WTC11 (cell line): ENCODE results near the gene HMX1.

Source experiments
- CREB1 ChIP-seq: sonication (generic); formaldehyde crosslinking; IDR thresholded peaks from 2 replicates; pipeline ENCODE4 v1.8.0; 2023; ENCODE audit warnings: mild to moderate bottlenecking, missing genetic modification reagents
- CTCF ChIP-seq: fragments of 200-600 bp; IDR thresholded peaks from 2 replicates; pipeline ENCODE4 v1.8.0; 2022; ENCODE audit warnings: antibody characterized with exemption
- JUN ChIP-seq: sonication (generic); formaldehyde crosslinking; IDR thresholded peaks from 2 replicates; pipeline ENCODE4 v1.8.0; 2023; ENCODE audit warnings: mild to moderate bottlenecking, missing genetic modification reagents
- MXD4 ChIP-seq: fragments of 250-450 bp; sonication (Bioruptor Pico); IDR thresholded peaks from 2 replicates; pipeline ENCODE4 v1.8.0; 2021; ENCODE audit warnings: mild to moderate bottlenecking, moderate library complexity, borderline replicate concordance
- NFE2L1 ChIP-seq: sonication (generic); formaldehyde crosslinking; IDR thresholded peaks from 2 replicates; pipeline ENCODE4 v1.8.1; 2023; ENCODE audit warnings: missing genetic modification reagents
- ZNF281 ChIP-seq: sonication (generic); formaldehyde crosslinking; IDR thresholded peaks from 2 replicates; pipeline ENCODE4 v1.8.0; 2023; ENCODE audit warnings: mild to moderate bottlenecking, missing genetic modification reagents

- no peak for TF ChIP-seq CTCF
- no peak for TF ChIP-seq CREB1 (CRISPR knock-in tag)
- no peak for TF ChIP-seq MXD4 (CRISPR knock-in tag)
- no peak for TF ChIP-seq JUN (CRISPR knock-in tag)
- TF ChIP-seq ZNF281: no peak
- TF ChIP-seq NFE2L1 (CRISPR knock-in tag): no peak
Observed at GRCh38 chr4:8855818-8856245, 15.8 kb downstream of the HMX1 start.
